Prostate gland (tissue), 2 donors: Measurements from ENCODE around the gene ALG1L2.
"Not testable (repeated sequence)": the region's sequence is repeated elsewhere in the genome, so short reads cannot be mapped to it uniquely, and the experiment has no call there.

Experiments used
- CTCF ChIP-seq, 4 experiments: fragments of 200-600 bp in 2 of 4; fragments of 450-650 bp in 2 of 4; sonication (generic) in 2 of 4; IDR thresholded peaks; 1 replicate in 3 of 4; 2 replicates in 1 of 4; pipeline ENCODE4 v1.5.1; 2016 to 2019; ENCODE audit warnings: antibody characterized with exemption in 4 of 4, mild to moderate bottlenecking in 2 of 4, moderate library complexity in 2 of 4
- POLR2A ChIP-seq: fragments of 450-650 bp; IDR thresholded peaks from one replicate; pipeline ENCODE4 v1.6.1; 2016; ENCODE audit warnings: antibody characterized with exemption, mild to moderate bottlenecking

DNA sequence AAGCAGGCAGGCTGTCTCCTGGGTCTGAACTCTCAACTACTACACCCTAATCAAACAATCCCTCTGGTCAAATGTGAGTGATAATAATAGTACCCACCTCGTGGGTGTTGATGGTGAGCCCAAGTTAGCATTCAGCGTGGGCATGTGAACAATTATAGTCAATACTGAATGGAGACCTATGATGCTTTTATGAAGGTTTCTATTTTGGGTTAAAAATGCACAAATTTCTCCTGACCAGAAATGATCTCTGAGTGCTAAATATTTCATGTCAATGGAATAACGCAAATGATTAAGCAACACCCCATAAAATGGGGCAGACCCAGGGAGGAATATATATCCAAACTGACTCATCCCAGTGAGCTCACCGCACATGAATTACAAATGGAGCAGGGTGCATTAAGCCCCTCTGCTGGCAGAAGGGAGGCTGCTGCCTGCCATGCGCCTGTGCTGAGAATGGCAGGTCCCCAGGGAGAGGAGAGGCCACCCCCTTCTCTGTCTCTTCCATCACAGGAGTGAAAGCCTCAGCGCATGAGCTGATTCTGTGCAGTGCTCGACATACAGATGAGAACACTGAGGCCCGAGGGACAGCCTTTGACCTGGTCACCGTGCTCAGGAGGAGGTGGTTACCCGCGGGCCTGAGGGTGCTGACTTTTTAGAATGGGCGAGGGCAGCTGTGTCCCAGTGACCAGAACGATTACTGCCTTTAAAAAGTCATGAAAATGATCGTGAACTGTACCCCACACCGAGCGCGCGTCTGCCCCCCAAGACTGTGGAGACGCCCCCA is 28.9 kb downstream of the ALG1L2 start:
- not testable (repeated sequence) for TF ChIP-seq CTCF (IDR thresholded peaks at IDR 0.05); POLR2A
